ENCODE results near the gene CHURC1. TPM values are rescaled to one million over a fixed set of nuclear protein-coding genes. Genes with fewer than 3 reads are reported as not detected.

Gene CHURC1
- total RNA-seq, 1 experiment from 2014 or later: 52.4 TPM

- TF ChIP-seq E2F1 (CRISPR knock-in tag; IDR thresholded peaks at IDR 0.05): no peak
- TF ChIP-seq JUN (CRISPR knock-in tag; IDR thresholded peaks at IDR 0.05): no peak
- no peak for TF ChIP-seq ATF6 (CRISPR knock-in tag; IDR thresholded peaks at IDR 0.05)
- no peak for TF ChIP-seq E2F4 (CRISPR knock-in tag; IDR thresholded peaks at IDR 0.05; ENCODE audit: borderline replicate concordance, low read depth)
- peak; percentile 98 for TF ChIP-seq ZNF423 (CRISPR knock-in tag; IDR thresholded peaks at IDR 0.05)
- TF ChIP-seq STAT6 (CRISPR knock-in tag; conservative IDR thresholded peaks at IDR 0.05; ENCODE audit: low read depth): no peak
- no peak for TF ChIP-seq CTCF (IDR thresholded peaks at IDR 0.05)
- TF ChIP-seq AFF4 (CRISPR knock-in tag; IDR thresholded peaks at IDR 0.05; ENCODE audit: borderline replicate concordance): 0 out of 2 replicates have a peak, but pooled peaks have one; percentile 51
- TF ChIP-seq TP53 (CRISPR knock-in tag; IDR thresholded peaks at IDR 0.05): no peak
- TF ChIP-seq FOXK1 (CRISPR knock-in tag; IDR thresholded peaks at IDR 0.05): peak; percentile 55; the same call in 1 of the 2 replicates
- no peak for TF ChIP-seq USF2 (CRISPR knock-in tag; IDR thresholded peaks at IDR 0.05)
- peak; percentile 59; the same call in 1 of the 2 replicates for TF ChIP-seq TEAD1 (CRISPR knock-in tag; IDR thresholded peaks at IDR 0.05)
- TF ChIP-seq NFATC4 (CRISPR knock-in tag; IDR thresholded peaks at IDR 0.05): no peak
- Mint-ChIP-seq H3K4me1 (peaks cover 65% of the 10 kb centered on the region), H3K27ac (peak overlapping the region; percentile 83; the same call in 1 of the 2 replicates), H3K27me3 (ENCODE audit: low read depth) (peaks cover 9% of the 10 kb centered on the region), H3K4me3 (peak overlapping the region; percentile 29; the same call in 1 of the 2 replicates), H3K9me3 (no peaks in the 10 kb centered on the region), H3K36me3 (no peaks in the 10 kb centered on the region)
- ChIA-PET POLR2A (interaction anchor here (0.6 to 1.1 kb wide), 2 partner anchors 64 to 585 kb away, joined by 3 to 4 read pairs; no protein-coding TSS in a partner anchor), CTCF (interaction anchor here (0.6 to 3.1 kb wide), 13 partner anchors 11 to 576 kb away, joined by 3 to 21 read pairs (median 5); partner anchors contain the start of genes FNTB and GPX2)
- peak; percentile 68 for ATAC-seq
- DNase-seq (ENCODE audit: low spot score): peak; percentile 47
Measured at GRCh38 chr14:64974563-64974962, 60.3 kb downstream of the CHURC1 start.
